Transverse colon (tissue), 4 donors: ENCODE measurements around the gene TMTC4. TPM values are rescaled to one million over a fixed set of nuclear protein-coding genes. Genes with fewer than 3 reads are reported as not detected.

Experiments used
- DNase-seq: peaks from one replicate; pipeline ENCODE4 v3.0.0-alpha.2; 2019
- H3K27ac ChIP-seq, 4 donors: fragments of 200-600 bp; sonication (generic); 2 replicates each; pipeline ENCODE4 v1.5.1; 2016 to 2018; ENCODE audit warnings: inconsistent platforms in 4 of 4
- H3K27me3 ChIP-seq: fragments of 200-600 bp; sonication (generic); 2 replicates; pipeline ENCODE4 v1.5.1; 2017; ENCODE audit warnings: inconsistent platforms
- H3K36me3 ChIP-seq, 4 donors: fragments of 200-600 bp; sonication (generic); 2 replicates each; pipeline ENCODE4 v1.5.1; 2017 to 2019; ENCODE audit warnings: inconsistent platforms in 4 of 4
- H3K4me1 ChIP-seq, 4 donors: fragments of 200-600 bp; sonication (generic); 2 replicates each; pipeline ENCODE4 v1.5.1; 2017 to 2020; ENCODE audit warnings: inconsistent platforms in 4 of 4
- H3K4me3 ChIP-seq, 4 donors: fragments of 200-600 bp; sonication (generic); 1 replicate in 1 of 4; 2 replicates in 3 of 4; pipeline versions ENCODE4 v1.5.1 to v1.6.1; 2017 to 2019; ENCODE audit warnings: inconsistent platforms in 4 of 4
- H3K9me3 ChIP-seq, 2 donors: fragments of 200-600 bp; sonication (generic); 2 replicates each; pipeline ENCODE4 v1.5.1; 2017 to 2019; ENCODE audit warnings: inconsistent platforms in 2 of 2
- EP300 ChIP-seq: sonication (generic); formaldehyde crosslinking; IDR thresholded peaks from one replicate; pipeline ENCODE4 v1.6.1; 2017; ENCODE audit warnings: antibody characterized with exemption, low read depth
- POLR2A ChIP-seq: fragments of 450-650 bp; IDR thresholded peaks from one replicate; pipeline ENCODE4 v1.6.1; 2016; ENCODE audit warnings: antibody characterized with exemption, mild to moderate bottlenecking, moderate library complexity
- POLR2AphosphoS5 ChIP-seq, 3 donors: sonication (generic); formaldehyde crosslinking; IDR thresholded peaks; one replicate each; pipeline ENCODE4 v1.6.1; 2016; ENCODE audit warnings: antibody characterized with exemption in 3 of 3
- WGBS, 2 donors: methylation state at CpG; one replicate each; pipeline ENCODE4 v1.1.5; 2018; ENCODE audit warnings: low coverage in 1 of 2; 5-methylcytosine and 5-hydroxymethylcytosine counted together
- in situ Hi-C, 4 donors: fragments of 200-750 bp; cut with MboI; loops; one replicate each; pipeline versions ENCODE4 v1.15.0 to v1.15.1; 2017; ENCODE audit warnings: low sequenced_read_pairs in 3 of 4, low pct_ligation_motif_present in 1 of 4, low pct_unique_long_range_greater_than_20kb in 1 of 4
- intact Hi-C: fragments of 100-400 bp; cut with DNase I; formaldehyde crosslinking; loops from one replicate; pipeline ENCODE4 v1.15.1; 2023; ENCODE audit warnings: low total_unique reads
- total RNA-seq, 4 donors: library from RNA; depleted of rRNA; stranded (reverse); fragments of >200 nt; gene quantifications; one replicate each; pipeline ENCODE4 v1.1.0, GENCODE V29; 2016
- TF ChIP-seq, protein P1 (sequence below), 5 experiments: fragments of 200-600 bp in 3 of 5; fragments of 450-650 bp in 2 of 5; sonication (generic) in 3 of 5; IDR thresholded peaks; 1 replicate in 2 of 5; 2 replicates in 3 of 5; pipeline ENCODE4 v1.5.1; 2016 to 2017; ENCODE audit warnings: antibody characterized with exemption in 5 of 5, inconsistent platforms in 3 of 5, mild to moderate bottlenecking in 2 of 5, moderate library complexity in 1 of 5

TMTC4 gene
- total RNA-seq, 4 donors from 2014 or later: 19.5 to 136 (median 30.0) TPM

GRCh38 chr13:100675661-100676129, 1.1 kb upstream of the TMTC4 start:
- H3K27me3 ChIP-seq: peaks cover 8% of the 10 kb centered on the region
- peak overlapping the region in 3 of 4 donors; percentile 95 to 97 (median 96) for H3K27ac ChIP-seq
- H3K36me3 ChIP-seq: no peaks in the 10 kb centered on the region
- 17 to 21% methylated on average over 13 to 15 of the region's 15 CpGs for WGBS, 2 donors
- peak overlapping the region; percentile 86 to 99 (median 92) for H3K4me3 ChIP-seq
- in situ Hi-C loops (no loop called here), intact Hi-C loops (no loop called here)
- peaks cover 10 to 17% (median 11%) of the 10 kb centered on the region in 4 donors for H3K4me1 ChIP-seq
- H3K9me3 ChIP-seq: no peaks in the 10 kb centered on the region
- no peak for DNase-seq
- TF ChIP-seq POLR2AphosphoS5 (IDR thresholded peaks at IDR 0.05) (no peak), POLR2A (no peak), EP300 (no peak)
- TF ChIP-seq, protein P1, sequence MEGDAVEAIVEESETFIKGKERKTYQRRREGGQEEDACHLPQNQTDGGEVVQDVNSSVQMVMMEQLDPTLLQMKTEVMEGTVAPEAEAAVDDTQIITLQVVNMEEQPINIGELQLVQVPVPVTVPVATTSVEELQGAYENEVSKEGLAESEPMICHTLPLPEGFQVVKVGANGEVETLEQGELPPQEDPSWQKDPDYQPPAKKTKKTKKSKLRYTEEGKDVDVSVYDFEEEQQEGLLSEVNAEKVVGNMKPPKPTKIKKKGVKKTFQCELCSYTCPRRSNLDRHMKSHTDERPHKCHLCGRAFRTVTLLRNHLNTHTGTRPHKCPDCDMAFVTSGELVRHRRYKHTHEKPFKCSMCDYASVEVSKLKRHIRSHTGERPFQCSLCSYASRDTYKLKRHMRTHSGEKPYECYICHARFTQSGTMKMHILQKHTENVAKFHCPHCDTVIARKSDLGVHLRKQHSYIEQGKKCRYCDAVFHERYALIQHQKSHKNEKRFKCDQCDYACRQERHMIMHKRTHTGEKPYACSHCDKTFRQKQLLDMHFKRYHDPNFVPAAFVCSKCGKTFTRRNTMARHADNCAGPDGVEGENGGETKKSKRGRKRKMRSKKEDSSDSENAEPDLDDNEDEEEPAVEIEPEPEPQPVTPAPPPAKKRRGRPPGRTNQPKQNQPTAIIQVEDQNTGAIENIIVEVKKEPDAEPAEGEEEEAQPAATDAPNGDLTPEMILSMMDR (IDR thresholded peaks at IDR 0.05): no peak

GRCh38 chr13:100674872-100675660, 471 bp upstream of the TMTC4 start:
- DNase-seq: peak; percentile 100
- Histone ChIP-seq H3K4me3 (peak overlapping the region; percentile 86 to 99 (median 92)), H3K4me1 (peaks cover 10 to 17% (median 11%) of the 10 kb centered on the region in 4 donors), H3K36me3 (no peaks in the 10 kb centered on the region), H3K27me3 (peaks cover 8% of the 10 kb centered on the region), H3K9me3 (no peaks in the 10 kb centered on the region), H3K27ac (peak overlapping the region; percentile 92 to 97 (median 96))
- intact Hi-C loops (no loop called here), in situ Hi-C loops (no loop called here)
- WGBS, 2 donors: 0% methylated on average over 2 to 51 of the region's 67 CpGs
- TF ChIP-seq POLR2A: peak; percentile 44
- no peak for TF ChIP-seq EP300
- peak; percentile 86 to 92 (median 86) for TF ChIP-seq POLR2AphosphoS5 (IDR thresholded peaks at IDR 0.05)
- TF ChIP-seq, protein P1 (IDR thresholded peaks at IDR 0.05): peak in 3 of 5 experiments; percentile 12 to 34 (median 30)

GRCh38 chr13:100673713-100674571, 653 bp downstream of the TMTC4 start:
- Histone ChIP-seq H3K4me3 (peak overlapping the region; percentile 70 to 99 (median 92)), H3K4me1 (peaks cover 10 to 17% (median 11%) of the 10 kb centered on the region in 4 donors), H3K36me3 (no peaks in the 10 kb centered on the region), H3K9me3 (no peaks in the 10 kb centered on the region), H3K27me3 (peaks cover 8% of the 10 kb centered on the region), H3K27ac (peak overlapping the region; percentile 92 to 97 (median 96))
- intact Hi-C loops: no loop called here
- peak; percentile 39 for DNase-seq
- TF ChIP-seq POLR2AphosphoS5 (IDR thresholded peaks at IDR 0.05): peak in 2 of 3 donors; percentile 38 to 40
- TF ChIP-seq, protein P1 (IDR thresholded peaks at IDR 0.05): no peak
- in situ Hi-C loops: no loop called here
- 1% methylated on average over 45 of the region's 86 CpGs; no CpG with 5 or more reads in 1 of the 2 donors for WGBS, 2 donors

DNA sequence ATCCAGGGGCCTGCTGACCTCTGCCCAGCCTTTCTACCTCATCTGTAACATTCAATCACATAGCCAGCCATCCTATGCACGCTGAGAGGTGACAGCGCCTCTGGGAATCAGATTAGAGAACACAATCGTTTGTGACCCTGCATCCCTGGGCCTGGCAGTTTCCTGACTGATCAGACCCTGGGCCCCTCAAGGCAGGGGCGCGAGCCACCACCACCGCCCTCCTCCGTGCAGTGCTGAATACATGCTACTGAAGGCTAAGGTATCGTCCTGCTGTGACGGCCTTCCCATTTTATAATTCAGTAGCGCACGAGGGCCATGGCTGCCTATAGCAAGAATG, 1.3 kb downstream of the TMTC4 start:
- Histone ChIP-seq H3K4me3 (peak overlapping the region in 3 of 4 donors; percentile 47 to 99 (median 96)), H3K27ac (peak overlapping the region; percentile 92 to 97 (median 96)), H3K9me3 (no peaks in the 10 kb centered on the region), H3K4me1 (peaks cover 10 to 17% (median 11%) of the 10 kb centered on the region in 4 donors), H3K36me3 (peaks cover 0 to 1% (median 0%) of the 10 kb centered on the region in 4 donors), H3K27me3 (peaks cover 8% of the 10 kb centered on the region)
- 41% methylated on average over 11 of the region's 11 CpGs; no CpG with 5 or more reads in 1 of the 2 donors for WGBS, 2 donors
- intact Hi-C loops (no loop called here), in situ Hi-C loops (no loop called here)
- DNase-seq: no peak
- TF ChIP-seq POLR2AphosphoS5 (IDR thresholded peaks at IDR 0.05) (no peak), EP300 (no peak), POLR2A (no peak)
- TF ChIP-seq, protein P1 (IDR thresholded peaks at IDR 0.05): no peak
